ENCODE results near the gene SRPK2.
A peak's percentile ranks its signal among the peaks of the same experiment; 100 is the strongest.
"Not testable (repeated sequence)": the region's sequence is repeated elsewhere in the genome, so short reads cannot be mapped to it uniquely, and the experiment has no call there.

SRPK2 gene

GRCh38 chr7:105336009-105336408, 52.7 kb downstream of the SRPK2 start:
- DNase-seq, result no peak

DNA sequence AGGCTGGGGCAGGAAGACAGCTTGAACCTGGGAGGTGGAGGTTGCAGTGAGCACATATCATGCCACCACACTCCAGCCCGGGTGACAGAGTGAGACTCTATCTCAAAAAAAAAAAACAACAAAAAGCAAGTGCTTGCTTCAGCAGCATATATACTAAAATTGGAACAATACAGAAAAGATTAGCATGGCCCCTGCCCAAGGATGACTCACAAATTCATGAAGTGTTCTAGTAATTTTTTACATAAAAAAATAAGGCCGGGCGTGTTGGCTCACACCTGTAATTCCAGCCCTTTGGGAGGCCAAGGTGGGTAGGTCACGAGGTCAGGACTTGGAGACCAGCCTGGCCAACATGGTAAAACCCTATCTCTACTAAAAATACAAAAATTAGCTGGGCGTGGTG, 56.1 kb downstream of the SRPK2 start:
- DNase-seq, result not testable (repeated sequence)

DNA sequence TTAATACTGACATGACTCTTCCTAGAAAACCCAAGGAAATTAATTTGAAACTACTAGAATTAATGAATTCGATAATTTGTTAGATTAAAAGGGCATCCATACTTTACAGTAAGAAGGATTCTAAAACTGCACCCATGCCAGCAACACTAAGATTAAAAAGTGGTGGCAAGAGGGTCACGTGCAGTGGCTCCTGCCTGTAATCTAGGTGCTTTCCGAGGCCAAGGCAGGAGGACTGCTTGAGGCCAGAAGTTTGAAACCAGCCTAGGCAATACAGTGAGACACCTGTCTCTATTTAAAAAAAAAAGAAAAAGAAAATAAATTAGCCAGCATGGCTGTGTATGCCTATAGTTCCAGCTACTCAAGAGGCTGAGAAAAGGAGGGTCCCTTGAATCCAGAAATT, 58.2 kb downstream of the SRPK2 start:
- no peak for DNase-seq

DNA sequence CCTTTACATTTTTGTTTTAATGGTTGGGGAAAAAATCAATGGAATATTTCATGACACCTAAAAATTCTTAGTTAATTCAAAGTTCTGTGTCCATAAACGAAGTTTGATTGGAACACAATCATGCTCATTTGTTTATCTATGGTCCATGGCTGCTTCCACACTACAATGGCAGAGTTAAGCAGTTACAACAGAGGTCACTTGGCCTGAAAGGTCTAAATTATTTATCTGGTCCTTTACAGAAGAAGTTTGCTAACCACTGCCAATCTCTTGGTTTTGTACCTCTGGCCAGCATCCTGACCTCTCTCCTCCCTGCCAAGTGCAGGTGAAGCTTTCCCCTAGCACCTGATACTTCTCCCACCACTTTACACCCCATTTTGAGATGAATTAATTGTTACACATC, 61.5 kb downstream of the SRPK2 start:
- no peak for DNase-seq

DNA sequence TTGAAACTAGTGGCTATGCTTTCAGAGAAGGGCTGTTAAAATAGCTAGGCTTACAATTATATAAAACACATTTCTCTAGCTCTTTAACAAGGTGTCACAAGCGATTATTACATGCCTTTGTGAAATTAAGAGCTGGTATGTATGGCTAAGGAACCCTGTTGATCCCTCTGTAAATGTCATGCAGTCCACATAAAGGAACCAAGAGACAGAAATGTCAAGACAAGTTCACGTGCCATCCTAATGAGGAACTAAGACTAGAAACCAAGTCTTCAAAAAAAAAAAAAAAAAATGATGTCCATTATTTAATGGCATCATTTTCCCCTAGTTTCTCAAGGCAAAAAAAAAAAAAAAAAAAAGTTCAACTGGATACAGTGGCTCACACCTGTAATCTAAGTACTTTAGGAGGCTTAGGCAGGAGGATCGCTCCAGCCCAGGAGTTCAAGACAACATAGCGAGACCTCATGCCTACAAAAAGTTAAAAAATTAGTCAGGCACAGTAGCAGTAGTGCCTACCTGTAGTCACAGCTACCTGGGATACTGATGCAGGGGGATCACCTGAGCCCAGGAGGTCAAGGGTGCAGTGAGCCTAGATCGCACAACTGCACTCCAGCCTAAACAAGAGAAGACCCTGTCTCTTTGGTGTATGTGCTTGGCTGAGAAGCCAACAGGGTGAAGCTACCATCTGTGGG, 63.4 kb downstream of the SRPK2 start:
- DNase-seq, result no peak

DNA sequence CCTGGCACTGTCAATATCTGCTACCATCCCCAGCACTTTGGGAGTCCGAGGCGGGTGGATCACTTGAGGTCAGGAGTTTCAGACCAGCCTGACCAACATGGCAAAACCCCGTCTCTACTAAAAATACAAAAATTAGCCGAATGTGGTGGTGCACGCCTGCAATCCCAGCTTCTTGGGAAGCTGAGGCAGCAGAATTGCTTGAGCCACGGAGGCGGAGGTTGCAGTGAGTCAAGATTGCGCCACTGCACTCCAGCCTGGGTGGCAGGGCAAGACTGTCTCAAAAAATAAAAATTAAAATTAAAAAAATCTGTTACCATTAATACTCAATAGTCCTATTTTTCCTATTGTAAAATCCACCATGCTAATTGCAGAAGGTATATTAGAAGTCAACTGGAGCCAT, 64.1 kb downstream of the SRPK2 start:
- not testable (repeated sequence) for DNase-seq

GRCh38 chr7:105323366-105323765, 65.4 kb downstream of the SRPK2 start:
- no peak for DNase-seq

DNA sequence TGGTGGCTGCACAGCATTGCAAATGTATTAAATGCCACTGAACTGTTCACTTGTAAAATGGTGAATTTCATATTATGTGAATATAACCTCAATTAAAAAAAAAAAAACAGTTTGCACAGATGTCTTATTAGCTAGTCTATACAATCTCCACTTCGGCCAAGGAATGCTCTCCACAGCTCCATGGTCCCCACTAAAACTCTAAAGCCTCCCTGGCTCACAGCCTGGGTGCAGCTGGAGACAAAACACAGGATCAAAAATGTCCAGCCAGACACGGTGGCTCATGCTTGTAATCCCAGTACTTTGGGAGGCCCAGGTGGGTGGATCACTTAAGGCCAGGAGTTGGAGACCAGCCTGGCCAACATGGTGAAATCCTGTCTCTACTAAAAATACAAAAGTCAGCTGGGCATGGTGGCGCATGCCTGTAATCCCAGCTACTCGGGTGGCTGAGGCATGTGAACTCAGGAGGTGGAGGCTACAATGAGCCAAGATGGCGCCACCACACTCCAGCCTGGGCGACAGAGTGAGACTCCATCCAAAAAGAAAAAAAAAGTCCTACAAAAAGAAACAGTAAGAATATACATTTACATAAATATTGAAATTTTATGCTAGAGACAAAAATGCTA, 66.0 kb downstream of the SRPK2 start:
- no peak for DNase-seq

DNA sequence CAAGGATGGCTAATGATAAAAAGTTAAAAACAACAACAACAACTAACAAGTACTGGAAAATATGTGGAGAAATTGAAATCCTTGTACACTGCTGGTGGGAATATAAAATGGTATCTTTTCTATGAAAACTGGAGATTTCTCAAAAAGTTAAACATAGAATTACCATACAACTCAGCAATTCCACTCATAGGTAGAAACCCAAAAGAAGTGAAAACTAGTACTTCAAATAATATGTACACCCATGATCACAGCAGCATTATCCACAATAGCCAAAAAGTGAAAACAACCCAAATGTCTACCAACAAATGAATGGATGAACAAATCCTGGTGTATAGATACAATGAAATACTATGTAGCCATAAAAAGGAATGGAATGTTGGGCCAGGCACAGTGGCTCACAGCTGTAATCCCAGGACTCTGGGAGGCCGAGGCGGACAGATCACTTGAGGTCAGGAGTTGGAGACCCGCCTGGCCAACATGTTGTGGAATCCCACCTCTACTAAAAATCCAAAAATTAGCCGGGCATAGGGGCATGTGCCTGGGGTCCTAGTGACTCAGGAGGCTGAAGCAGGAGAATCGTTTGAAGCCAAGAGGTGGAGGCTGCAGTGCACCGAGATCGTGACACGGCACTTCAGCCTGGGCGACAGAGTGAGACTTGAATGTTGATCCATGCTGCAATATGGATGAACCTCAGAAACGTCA, 66.8 kb downstream of the SRPK2 start:
- DNase-seq, result no peak

- no peak for DNase-seq
Measured at GRCh38 chr7:105320896-105321295, 67.8 kb downstream of the SRPK2 start.

- DNase-seq, result no peak
Measured at GRCh38 chr7:105319578-105319977, 69.1 kb downstream of the SRPK2 start.

GRCh38 chr7:105316578-105317344, 72.0 kb downstream of the SRPK2 start:
- DNase-seq, result no peak

GRCh38 chr7:105315357-105315756, 73.4 kb downstream of the SRPK2 start:
- DNase-seq, result no peak

DNA sequence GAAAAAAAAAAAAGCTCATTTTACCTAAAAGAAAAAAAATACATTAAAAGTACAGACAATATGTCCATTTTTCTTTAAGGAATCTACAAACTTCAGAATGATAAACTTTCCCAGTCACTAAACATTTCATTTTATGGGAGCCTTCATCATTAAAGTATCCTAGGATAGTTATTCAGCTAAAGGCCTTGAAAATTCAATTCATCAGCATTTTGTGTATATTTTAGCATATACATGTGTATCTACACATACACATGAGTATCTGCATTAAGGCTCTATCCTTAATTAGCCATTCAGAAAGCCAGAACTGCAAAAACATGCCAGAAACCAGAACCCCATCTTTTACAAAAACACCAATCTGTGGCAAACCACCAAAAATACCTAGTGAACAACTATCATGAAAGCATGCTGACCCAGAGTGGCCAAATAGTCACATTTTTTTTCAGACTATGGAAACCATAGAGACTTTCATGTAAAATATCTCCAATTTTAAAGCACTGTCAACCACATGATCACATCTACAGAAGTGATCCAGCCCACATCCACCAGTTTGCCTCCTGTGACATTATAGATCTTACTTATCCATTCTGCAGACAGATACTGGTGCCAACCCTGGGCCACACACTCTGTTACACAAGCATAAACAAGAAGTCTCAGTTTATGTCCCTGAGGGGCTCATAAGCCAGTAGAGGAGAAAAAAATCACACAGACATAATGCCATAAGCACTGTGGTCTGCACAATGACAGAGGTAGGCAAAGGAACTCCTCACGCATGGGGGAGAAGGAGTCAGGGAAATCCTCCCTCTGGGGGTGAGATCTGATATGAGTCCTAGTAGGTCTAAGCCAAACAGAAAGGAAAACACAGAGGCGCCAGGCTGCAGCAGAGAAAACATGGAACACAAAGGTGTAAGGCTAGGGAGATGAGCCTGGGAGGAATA, 79.2 kb downstream of the SRPK2 start:
- peak; percentile 48 to 79 for DNase-seq

- no peak for DNase-seq
Measured at GRCh38 chr7:105307163-105307672, 81.5 kb downstream of the SRPK2 start.

GRCh38 chr7:105306298-105306748, 82.4 kb downstream of the SRPK2 start:
- peak in 1 of 2 experiments; percentile 37 for DNase-seq

DNA sequence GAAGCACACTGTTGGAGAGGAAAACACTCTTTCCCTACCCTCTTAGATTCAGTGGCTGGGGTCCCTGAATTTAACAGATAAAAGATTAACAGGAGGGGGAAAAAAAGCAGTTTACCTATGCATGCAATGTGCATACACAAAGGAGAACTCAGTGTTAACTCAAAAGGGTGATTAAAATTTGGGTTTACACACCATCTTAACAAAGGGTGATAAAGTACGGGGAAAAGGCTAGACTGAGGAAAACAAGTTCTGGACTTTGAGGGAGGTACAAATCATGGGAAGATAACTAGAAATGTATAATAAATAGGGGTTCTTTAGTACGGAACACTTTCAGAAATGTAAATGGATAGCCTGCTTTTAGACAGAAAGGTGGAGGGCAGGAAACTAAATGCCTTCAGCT, 83.1 kb downstream of the SRPK2 start:
- DNase-seq, result no peak

DNA sequence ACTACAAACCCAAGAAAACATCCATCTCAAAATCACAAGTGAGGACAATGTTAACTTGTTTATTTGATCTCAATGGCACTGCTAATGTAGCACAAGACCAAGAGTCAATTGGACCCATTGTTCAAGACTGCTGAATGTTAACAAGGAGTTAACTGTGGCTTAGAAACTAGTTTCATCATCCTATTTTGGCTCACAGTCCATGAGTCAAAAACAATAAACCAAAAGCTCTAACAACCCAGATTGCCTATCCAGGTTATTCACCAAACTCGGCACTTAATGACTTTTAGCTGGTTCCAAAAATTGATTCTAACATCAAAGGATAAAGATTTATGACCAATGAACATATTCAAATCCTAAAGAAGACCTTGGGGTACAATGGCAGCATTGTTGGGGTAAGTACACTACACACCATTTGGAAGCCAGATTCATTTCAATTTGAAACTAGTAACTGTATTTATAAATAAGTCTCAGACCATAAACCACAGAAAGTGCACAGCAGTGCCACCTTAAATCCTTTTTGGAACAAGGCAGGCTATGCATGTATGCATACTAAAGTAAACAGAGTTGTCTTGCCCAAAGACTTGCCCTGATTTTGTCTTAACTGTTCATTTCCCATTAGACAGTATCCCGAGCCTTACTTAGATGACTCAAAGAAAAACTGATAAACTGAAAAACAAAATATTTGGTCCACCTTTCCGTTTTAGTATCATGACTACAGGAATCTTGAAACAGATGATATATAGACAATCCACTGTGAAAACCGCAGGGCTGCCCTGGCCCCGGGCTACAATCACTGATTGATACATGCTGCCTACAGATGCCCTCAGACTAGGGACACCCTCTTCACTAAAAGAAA, 84.5 kb downstream of the SRPK2 start:
- peak; percentile 45 to 77 for DNase-seq

GRCh38 chr7:105300587-105300986, 88.1 kb downstream of the SRPK2 start:
- not testable (repeated sequence) for DNase-seq

DNA sequence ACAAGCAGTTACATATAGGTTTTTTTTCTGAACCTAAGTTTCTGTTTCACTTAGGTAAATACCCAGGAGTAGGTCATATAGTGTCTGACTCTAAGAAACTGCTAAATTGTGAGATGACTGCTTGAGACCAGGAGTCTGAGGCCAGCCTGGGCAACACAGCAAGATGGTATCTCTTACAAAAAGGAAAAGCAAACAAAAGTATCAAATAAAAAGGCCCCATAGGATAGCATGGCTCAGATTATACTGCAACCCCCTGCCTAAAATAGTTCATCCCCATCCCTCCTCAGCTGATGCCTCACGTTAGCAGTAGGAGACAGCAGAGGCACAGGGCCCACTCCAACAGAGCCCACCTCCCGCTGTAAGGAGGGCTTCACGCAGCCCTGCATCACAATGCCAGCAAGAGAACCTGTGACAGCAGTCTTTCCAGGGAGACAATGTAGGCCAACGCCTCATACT, 90.3 kb downstream of the SRPK2 start:
- DNase-seq, result no peak

GRCh38 chr7:105297985-105298384, 90.7 kb downstream of the SRPK2 start:
- no peak for DNase-seq
